DND-41 (cell line): ENCODE results near the gene AKAP8.

Experiments
- ATAC-seq: fragments of 200-7000 bp; cut with Tn5 transposase; 3 replicates; pipeline ENCODE4 v1.9.1; 2021; ENCODE audit warnings: low read depth; ENCODE audit not compliant: insufficient read depth
- DNase-seq: peaks from one replicate; pipeline ENCODE4 v3.0.0-alpha.2; 2020
- H2AFZ ChIP-seq: 2 replicates; pipeline ENCODE4 v1.6.0; 2012; ENCODE audit warnings: low read depth, low read length
- H3K27ac ChIP-seq: 2 replicates; pipeline ENCODE4 v1.5.1; 2012; ENCODE audit warnings: low read length, inconsistent platforms
- H3K27me3 ChIP-seq: fragments of 200-600 bp; sonication (generic); 2 replicates; pipeline ENCODE4 v1.6.0; 2012; ENCODE audit warnings: low read length, mild to moderate bottlenecking, inconsistent platforms; ENCODE audit not compliant: insufficient read depth, poor library complexity
- H3K36me3 ChIP-seq: 2 replicates; pipeline ENCODE4 v1.5.1; 2012; ENCODE audit warnings: low read length, inconsistent platforms; ENCODE audit not compliant: insufficient read depth
- H3K4me1 ChIP-seq: 2 replicates; pipeline ENCODE4 v1.5.1; 2012; ENCODE audit warnings: mild to moderate bottlenecking, low read length; ENCODE audit not compliant: insufficient read depth
- H3K4me2 ChIP-seq: 2 replicates; pipeline ENCODE4 v1.6.0; 2012; ENCODE audit warnings: mild to moderate bottlenecking, moderate library complexity, low read length, inconsistent platforms; ENCODE audit not compliant: insufficient read depth
- H3K4me3 ChIP-seq, 2 experiments: fragments of 200-600 bp in 1 of 2; shearing (Covaris generic) in 1 of 2; 2 replicates each; pipeline ENCODE4 v1.5.1; 2012 to 2016; ENCODE audit warnings: inconsistent platforms in 2 of 2, low read length in 2 of 2, mild to moderate bottlenecking in 2 of 2, low read depth in 1 of 2, moderate library complexity in 1 of 2
- H3K79me2 ChIP-seq: 2 replicates; pipeline ENCODE4 v1.6.0; 2012; ENCODE audit warnings: low read length, inconsistent platforms; ENCODE audit not compliant: insufficient read depth
- H3K9ac ChIP-seq: 2 replicates; pipeline ENCODE4 v1.6.0; 2012; ENCODE audit warnings: low read depth, mild to moderate bottlenecking, inconsistent platforms, low read length, moderate library complexity
- H3K9me3 ChIP-seq: 2 replicates; pipeline ENCODE4 v1.5.1; 2012; ENCODE audit warnings: low read length, moderate library complexity, mild to moderate bottlenecking, inconsistent platforms; ENCODE audit not compliant: insufficient read depth, severe bottlenecking
- H4K20me1 ChIP-seq: 2 replicates; pipeline ENCODE4 v1.6.0; 2012; ENCODE audit warnings: low read length; ENCODE audit not compliant: insufficient read depth
- EZH2 ChIP-seq: IDR thresholded peaks from 3 replicates; pipeline ENCODE4 v1.6.1; 2012; ENCODE audit warnings: borderline replicate concordance, low read depth, mild to moderate bottlenecking, moderate library complexity, low read length, inconsistent platforms; ENCODE audit not compliant: severe bottlenecking
- TF ChIP-seq, protein P1 (sequence below): IDR thresholded peaks from 2 replicates; pipeline ENCODE4 v1.5.1; 2012; ENCODE audit warnings: borderline replicate concordance, low read length, moderate library complexity, mild to moderate bottlenecking; ENCODE audit not compliant: poor library complexity, severe bottlenecking; ENCODE audit errors: extremely low read depth

The AKAP8 gene

DNA sequence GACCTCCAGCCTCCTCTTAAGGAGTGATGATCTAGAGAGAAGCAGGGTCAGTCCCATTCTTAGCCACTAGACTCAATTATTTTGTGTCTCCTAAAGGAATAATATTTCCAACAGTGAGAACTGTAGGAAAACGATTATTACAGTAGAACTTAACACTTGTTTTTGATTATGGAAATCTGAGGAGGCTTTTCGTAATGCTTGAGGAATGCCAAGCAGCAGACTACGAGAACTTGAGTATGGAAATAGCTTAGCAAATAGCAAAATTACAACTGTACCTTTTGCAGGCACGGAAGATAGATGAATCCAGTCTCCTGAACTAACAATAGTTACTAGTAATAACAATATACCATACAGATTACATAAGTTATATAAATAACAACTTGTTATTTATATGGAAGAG is 59.5 kb downstream of the AKAP8 start:
- ATAC-seq, result no peak
- H2AFZ ChIP-seq, result no peak overlapping the region

DNA sequence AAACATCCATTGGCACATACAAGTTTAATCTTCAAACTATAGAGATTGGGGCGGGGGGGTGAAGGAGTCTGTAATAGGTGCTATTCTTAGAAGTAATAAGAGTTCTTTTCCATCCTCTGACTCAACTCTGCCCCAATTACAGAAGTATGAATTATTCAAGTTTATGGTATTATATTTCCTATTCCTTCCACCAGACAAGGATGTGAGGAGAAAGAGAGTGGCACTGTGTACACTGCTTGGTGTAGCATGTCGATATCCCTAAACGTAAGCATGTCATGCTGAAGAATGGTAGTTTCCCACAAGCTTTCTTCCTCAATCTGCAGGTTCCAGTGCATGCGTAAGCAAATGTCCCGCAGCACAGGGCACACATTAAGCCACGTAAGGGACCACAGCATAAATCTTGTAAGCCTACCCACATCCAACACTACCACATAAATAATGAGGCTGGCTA is 61.3 kb downstream of the AKAP8 start:
- Histone ChIP-seq H3K9ac (no peak overlapping the region), H3K4me2 (no peak overlapping the region), H3K27me3 (no peaks in the 10 kb centered on the region), H3K36me3 (peaks cover 18% of the 10 kb centered on the region), H3K4me1 (0 out of 2 replicates have a peak, but pooled peaks cover 7% of the 10 kb centered on the region), H3K27ac (no peak overlapping the region), H3K4me3 (no peak overlapping the region), H4K20me1 (peaks cover 88% of the 10 kb centered on the region), H3K9me3 (no peaks in the 10 kb centered on the region), H2AFZ (no peak overlapping the region), H3K79me2 (peaks cover 98% of the 10 kb centered on the region)
- ATAC-seq (no peak; the same call in 2 of the 3 replicates), DNase-seq (no peak)
- TF ChIP-seq, protein P1, sequence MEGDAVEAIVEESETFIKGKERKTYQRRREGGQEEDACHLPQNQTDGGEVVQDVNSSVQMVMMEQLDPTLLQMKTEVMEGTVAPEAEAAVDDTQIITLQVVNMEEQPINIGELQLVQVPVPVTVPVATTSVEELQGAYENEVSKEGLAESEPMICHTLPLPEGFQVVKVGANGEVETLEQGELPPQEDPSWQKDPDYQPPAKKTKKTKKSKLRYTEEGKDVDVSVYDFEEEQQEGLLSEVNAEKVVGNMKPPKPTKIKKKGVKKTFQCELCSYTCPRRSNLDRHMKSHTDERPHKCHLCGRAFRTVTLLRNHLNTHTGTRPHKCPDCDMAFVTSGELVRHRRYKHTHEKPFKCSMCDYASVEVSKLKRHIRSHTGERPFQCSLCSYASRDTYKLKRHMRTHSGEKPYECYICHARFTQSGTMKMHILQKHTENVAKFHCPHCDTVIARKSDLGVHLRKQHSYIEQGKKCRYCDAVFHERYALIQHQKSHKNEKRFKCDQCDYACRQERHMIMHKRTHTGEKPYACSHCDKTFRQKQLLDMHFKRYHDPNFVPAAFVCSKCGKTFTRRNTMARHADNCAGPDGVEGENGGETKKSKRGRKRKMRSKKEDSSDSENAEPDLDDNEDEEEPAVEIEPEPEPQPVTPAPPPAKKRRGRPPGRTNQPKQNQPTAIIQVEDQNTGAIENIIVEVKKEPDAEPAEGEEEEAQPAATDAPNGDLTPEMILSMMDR, result no peak

More for the DNA sequence above, 59.5 kb downstream of the AKAP8 start:
- peaks cover 89% of the 10 kb centered on the region for H4K20me1 ChIP-seq
- peaks cover 7% of the 10 kb centered on the region; the same call in 1 of the 2 replicates for H3K4me1 ChIP-seq
- peaks cover 14% of the 10 kb centered on the region for H3K36me3 ChIP-seq
- no peaks in the 10 kb centered on the region for H3K9me3 ChIP-seq
- no peak for TF ChIP-seq EZH2
- TF ChIP-seq, protein P1, result no peak
- no peaks in the 10 kb centered on the region for H3K27me3 ChIP-seq
- no peak overlapping the region for H3K27ac ChIP-seq
- H3K4me3 ChIP-seq, result no peak overlapping the region
- peaks cover 98% of the 10 kb centered on the region for H3K79me2 ChIP-seq
- DNase-seq, result no peak
- H3K4me2 ChIP-seq, result no peak overlapping the region
- H3K9ac ChIP-seq, result no peak overlapping the region

DNA sequence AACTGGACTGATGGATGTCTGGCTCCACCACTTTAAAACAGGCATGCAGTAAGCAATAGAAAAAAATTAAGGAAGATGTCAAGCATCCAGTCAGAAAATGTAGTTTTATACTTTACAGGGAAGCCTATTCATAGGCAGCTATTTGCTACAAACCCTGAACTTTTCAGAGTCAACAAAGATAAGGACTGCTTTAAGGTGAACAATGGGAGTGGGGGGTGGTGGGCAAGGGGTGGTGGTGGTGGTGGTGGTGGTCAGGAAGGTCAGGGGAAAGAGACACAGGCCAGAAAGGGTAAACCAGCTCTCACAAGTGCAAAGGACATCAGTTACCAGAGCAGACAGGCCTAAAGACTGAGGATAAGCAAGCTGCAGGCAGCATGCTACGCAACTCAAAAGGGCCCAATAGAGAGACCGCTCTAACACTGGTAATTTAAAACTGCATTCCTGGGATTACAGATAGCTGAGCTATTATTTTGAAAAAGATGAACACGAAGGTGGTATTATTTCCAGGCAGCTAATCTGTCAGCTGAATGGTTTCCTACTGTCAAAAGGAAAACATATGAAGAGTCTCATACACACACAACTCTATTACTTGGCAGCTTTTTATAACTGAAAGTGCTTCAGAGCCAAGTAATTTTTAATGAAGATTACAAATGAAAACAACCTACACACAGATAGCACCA is 62.1 kb downstream of the AKAP8 start:
- Histone ChIP-seq H2AFZ (no peak overlapping the region), H3K4me2 (no peak overlapping the region), H3K9me3 (no peaks in the 10 kb centered on the region), H3K4me1 (0 out of 2 replicates have a peak, but pooled peaks cover 6% of the 10 kb centered on the region), H3K4me3 (no peak overlapping the region), H3K27me3 (no peaks in the 10 kb centered on the region), H3K27ac (no peak overlapping the region), H3K36me3 (peaks cover 20% of the 10 kb centered on the region), H3K79me2 (peaks cover 98% of the 10 kb centered on the region), H4K20me1 (peaks cover 92% of the 10 kb centered on the region), H3K9ac (no peak overlapping the region)
- TF ChIP-seq, protein P1, result no peak
- TF ChIP-seq EZH2, result no peak
- ATAC-seq, result no peak
- DNase-seq, result no peak
